Smooth muscle cell (in vitro differentiated cells): Measurements from ENCODE around the gene BRINP3. TPM values are rescaled to one million over a fixed set of nuclear protein-coding genes. Genes with fewer than 3 reads are reported as not detected.

ENCODE experiments used
- DNase-seq: peaks from one replicate; lab custom pipeline; 2025; ENCODE audit not compliant: unreplicated experiment; lab: John Stamatoyannopoulos, UW
- H2AFZ ChIP-seq: fragments of 200-600 bp; sonication (generic); 2 replicates; pipeline ENCODE4 v1.6.0; 2016; ENCODE audit warnings: antibody characterized with exemption, low read depth, mild to moderate bottlenecking
- H3F3A ChIP-seq: fragments of 200-600 bp; sonication (generic); 2 replicates; pipeline ENCODE4 v1.6.0; 2017; ENCODE audit warnings: antibody characterized with exemption, low read depth
- H3K27ac ChIP-seq: fragments of 200-600 bp; sonication (generic); 2 replicates; pipeline ENCODE4 v1.5.1; 2016; ENCODE audit warnings: low read depth, mild to moderate bottlenecking
- H3K27me3 ChIP-seq: fragments of 200-600 bp; sonication (generic); 2 replicates; pipeline ENCODE4 v1.6.1; 2016; ENCODE audit warnings: low read depth, mild to moderate bottlenecking
- H3K36me3 ChIP-seq: fragments of 200-600 bp; sonication (generic); 2 replicates; pipeline ENCODE4 v1.5.1; 2016; ENCODE audit warnings: low read depth
- H3K4me1 ChIP-seq: fragments of 200-600 bp; sonication (generic); 2 replicates; pipeline ENCODE4 v1.5.1; 2016; ENCODE audit warnings: low read depth
- H3K4me2 ChIP-seq: fragments of 200-600 bp; sonication (generic); 2 replicates; pipeline ENCODE4 v1.6.0; 2016; ENCODE audit warnings: mild to moderate bottlenecking
- H3K4me3 ChIP-seq: fragments of 200-600 bp; sonication (generic); 2 replicates; pipeline ENCODE4 v1.5.1; 2016; ENCODE audit warnings: mild to moderate bottlenecking
- H3K79me2 ChIP-seq: fragments of 200-600 bp; sonication (generic); 2 replicates; pipeline ENCODE4 v1.6.0; 2016; ENCODE audit warnings: low read depth, mild to moderate bottlenecking
- H3K9ac ChIP-seq: fragments of 200-600 bp; sonication (generic); 2 replicates; pipeline ENCODE4 v1.6.0; 2016; ENCODE audit warnings: low read depth
- H3K9me3 ChIP-seq: fragments of 200-600 bp; sonication (generic); replicated peaks from 2 replicates; pipeline ENCODE4 v1.5.1; 2016; ENCODE audit warnings: low read depth
- H4K20me1 ChIP-seq: fragments of 200-600 bp; sonication (generic); 2 replicates; pipeline ENCODE4 v1.6.0; 2016; ENCODE audit warnings: low read depth
- CTCF ChIP-seq: fragments of 200-600 bp; sonication (generic); IDR thresholded peaks from 2 replicates; pipeline ENCODE4 v1.5.1; 2017; ENCODE audit warnings: borderline replicate concordance, mild to moderate bottlenecking, antibody characterized with exemption; ENCODE audit not compliant: insufficient read depth, poor library complexity, severe bottlenecking
- WGBS: methylation state at CpG from one replicate; pipeline ENCODE4 v1.1.7; 2016; ENCODE audit warnings: low lambda C conversion rate; 5-methylcytosine and 5-hydroxymethylcytosine counted together
- polyA plus RNA-seq: library from polyadenylated mRNA; unstranded; fragments of >200 nt; fragmentation: Nextera tagmentation; extraction: Ambion mirVana; gene quantifications from 2 replicates; pipeline ENCODE4 v1.2.1, GENCODE V29; 2016
- total RNA-seq: library from RNA; depleted of rRNA; stranded (reverse); fragments of >200 nt; gene quantifications from 2 replicates; pipeline ENCODE4 v1.2.3, GENCODE V29; 2014

The BRINP3 gene
- total and polyA plus RNA-seq, 2 experiments from 2014 or later = not detected

GRCh38 chr1:190098756-190099155, 378.9 kb downstream of the BRINP3 start:
- 92% methylated on average over 22 of the region's 22 CpGs for WGBS

GRCh38 chr1:190098107-190098506, 379.6 kb downstream of the BRINP3 start:
- Histone ChIP-seq H2AFZ (no peak overlapping the region), H3K27ac (no peak overlapping the region), H3K36me3 (no peaks in the 10 kb centered on the region), H4K20me1 (no peaks in the 10 kb centered on the region), H3F3A (no peaks in the 10 kb centered on the region), H3K4me1 (no peaks in the 10 kb centered on the region), H3K79me2 (no peaks in the 10 kb centered on the region), H3K4me2 (no peak overlapping the region), H3K9me3 (no peaks in the 10 kb centered on the region), H3K9ac (no peak overlapping the region), H3K4me3 (no peak overlapping the region), H3K27me3 (no peaks in the 10 kb centered on the region)
- TF ChIP-seq CTCF = no peak
- WGBS = 86% methylated on average over 7 of the region's 7 CpGs
- no peak for DNase-seq

More at GRCh38 chr1:190098756-190099155, 378.9 kb downstream of the BRINP3 start:
- TF ChIP-seq CTCF = no peak
- H3K4me3 ChIP-seq = no peak overlapping the region
- no peak overlapping the region for H3K9ac ChIP-seq
- no peaks in the 10 kb centered on the region for H3F3A ChIP-seq
- no peaks in the 10 kb centered on the region for H3K79me2 ChIP-seq
- H4K20me1 ChIP-seq = no peaks in the 10 kb centered on the region
- H3K36me3 ChIP-seq = no peaks in the 10 kb centered on the region
- H3K27ac ChIP-seq = no peak overlapping the region
- no peaks in the 10 kb centered on the region for H3K4me1 ChIP-seq
- no peak overlapping the region for H3K4me2 ChIP-seq
- H3K27me3 ChIP-seq = no peaks in the 10 kb centered on the region
- H2AFZ ChIP-seq = no peak overlapping the region
- no peak for DNase-seq
- no peaks in the 10 kb centered on the region for H3K9me3 ChIP-seq

GRCh38 chr1:190095596-190095995, 382.1 kb downstream of the BRINP3 start:
- no peak overlapping the region for H2AFZ ChIP-seq
- TF ChIP-seq CTCF = no peak
- H3K4me2 ChIP-seq = no peak overlapping the region
- WGBS = 82% methylated on average over 1 of the region's 1 CpG
- H3K9me3 ChIP-seq = no peaks in the 10 kb centered on the region
- H3K27ac ChIP-seq = no peak overlapping the region
- H3K4me1 ChIP-seq = no peaks in the 10 kb centered on the region
- no peak for DNase-seq
- no peaks in the 10 kb centered on the region for H4K20me1 ChIP-seq
- H3K36me3 ChIP-seq = no peaks in the 10 kb centered on the region
- no peaks in the 10 kb centered on the region for H3K27me3 ChIP-seq
- no peak overlapping the region for H3K4me3 ChIP-seq
- no peaks in the 10 kb centered on the region for H3K79me2 ChIP-seq
- no peak overlapping the region for H3K9ac ChIP-seq
- no peaks in the 10 kb centered on the region for H3F3A ChIP-seq

DNA sequence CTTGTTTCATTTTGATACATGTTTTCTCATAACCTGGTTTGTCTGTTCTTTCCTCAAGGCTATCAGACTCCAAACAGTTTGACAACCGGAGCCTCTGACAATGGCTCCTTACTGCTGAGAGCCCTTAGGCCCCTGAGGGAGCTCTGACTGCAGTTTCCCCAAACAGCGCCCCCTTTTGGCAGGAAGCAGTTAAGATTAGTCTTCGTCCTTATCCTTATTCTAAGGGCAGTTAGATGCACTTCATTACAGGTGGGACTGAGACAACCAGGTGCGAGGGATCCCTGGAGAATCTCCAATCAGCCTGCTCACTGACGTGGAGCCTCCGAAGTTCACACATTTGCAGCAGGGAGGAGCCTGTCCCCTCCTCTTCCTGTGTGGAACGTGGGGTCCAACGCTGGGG, 393.1 kb downstream of the BRINP3 start:
- peak; percentile 28 for TF ChIP-seq CTCF
- Histone ChIP-seq H3K36me3 (no peaks in the 10 kb centered on the region), H3K27me3 (no peaks in the 10 kb centered on the region), H3K79me2 (no peaks in the 10 kb centered on the region), H3K9ac (no peak overlapping the region), H3K4me1 (peaks cover 6% of the 10 kb centered on the region), H3K4me2 (no peak overlapping the region), H2AFZ (no peak overlapping the region), H3F3A (no peaks in the 10 kb centered on the region), H4K20me1 (no peaks in the 10 kb centered on the region), H3K4me3 (no peak overlapping the region), H3K27ac (no peak overlapping the region), H3K9me3 (no peaks in the 10 kb centered on the region)
- 39% methylated on average over 8 of the region's 8 CpGs for WGBS
- no peak for DNase-seq
